ENCODE measurements around the gene ARHGAP6.

ARHGAP6 gene

DNA sequence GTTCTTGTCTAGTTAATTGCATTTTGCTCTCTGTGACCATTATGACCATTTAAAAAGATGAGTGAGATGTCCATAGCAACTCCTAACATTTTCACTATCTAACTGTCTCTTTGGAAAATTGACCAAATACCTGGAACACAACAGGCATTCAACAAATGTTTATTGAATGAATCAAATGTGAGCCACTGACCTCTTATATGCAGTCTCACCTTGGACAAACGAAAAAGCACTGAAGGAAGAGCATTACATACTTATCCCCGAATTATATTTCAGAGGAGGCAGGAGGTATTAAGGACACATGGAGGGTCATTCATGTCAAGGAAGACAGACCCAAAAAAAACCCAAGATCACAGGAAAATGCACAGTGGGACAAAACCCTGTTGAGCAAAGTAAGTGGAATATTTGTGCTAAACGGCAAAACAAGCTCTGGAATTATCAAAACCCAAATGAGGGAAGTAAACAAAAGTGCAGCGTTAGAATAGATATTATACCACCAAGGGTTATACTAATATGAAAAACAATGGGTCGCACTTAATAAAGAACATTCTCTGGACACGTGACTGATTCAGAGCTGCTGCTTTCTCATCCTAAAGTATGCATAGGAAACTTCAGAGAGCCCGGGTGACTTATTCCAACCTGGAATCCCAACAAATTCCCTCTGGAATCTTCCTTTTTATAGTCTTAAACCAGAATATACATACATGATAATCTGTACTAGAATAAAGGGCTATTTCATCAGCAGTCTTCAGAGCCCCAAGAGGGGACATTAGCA, 240.6 kb downstream of the ARHGAP6 start:
- DNase-seq, result no peak

DNA sequence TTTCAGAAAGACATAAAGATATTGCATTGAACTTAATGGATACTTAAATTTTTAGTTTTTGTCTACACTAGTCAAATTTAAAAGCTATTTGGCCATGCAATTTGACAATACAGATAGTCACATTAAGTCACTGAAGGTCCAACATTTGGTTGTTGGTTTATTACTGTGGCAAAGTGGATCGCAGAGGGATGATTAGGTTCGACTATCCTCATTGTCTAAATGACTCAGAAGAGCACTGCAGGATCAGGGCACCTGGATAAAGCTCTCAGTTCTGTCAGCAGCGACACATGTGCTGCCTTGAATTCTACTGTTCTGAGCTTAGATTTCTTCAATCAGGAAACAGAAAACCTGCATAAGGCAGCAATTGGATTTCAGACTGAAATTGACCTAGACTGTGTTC, 241.8 kb downstream of the ARHGAP6 start:
- no peak for DNase-seq

GRCh38 chrX:11423362-11423818, 242.3 kb downstream of the ARHGAP6 start:
- DNase-seq, result peak; percentile 69 to 86 (median 76)

DNA sequence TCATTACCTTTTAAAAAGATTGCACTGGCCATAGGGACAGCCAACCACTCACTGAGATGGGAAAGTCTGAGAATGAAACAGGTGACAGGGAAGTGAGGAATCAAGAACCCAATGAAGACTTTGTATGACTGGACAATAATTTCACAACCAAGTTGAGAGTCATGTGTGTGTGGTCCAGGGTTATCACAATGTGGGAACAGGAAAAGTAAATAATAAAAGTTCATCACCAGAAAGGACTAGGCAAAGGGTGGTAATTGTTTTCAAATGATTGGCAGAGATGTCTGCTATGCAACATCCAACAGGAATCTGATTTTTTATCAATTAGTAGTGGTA, 243.2 kb downstream of the ARHGAP6 start:
- peak in 1 of 4 experiments; percentile 13 for DNase-seq

GRCh38 chrX:11421805-11422524, 243.8 kb downstream of the ARHGAP6 start:
- no peak for DNase-seq

DNA sequence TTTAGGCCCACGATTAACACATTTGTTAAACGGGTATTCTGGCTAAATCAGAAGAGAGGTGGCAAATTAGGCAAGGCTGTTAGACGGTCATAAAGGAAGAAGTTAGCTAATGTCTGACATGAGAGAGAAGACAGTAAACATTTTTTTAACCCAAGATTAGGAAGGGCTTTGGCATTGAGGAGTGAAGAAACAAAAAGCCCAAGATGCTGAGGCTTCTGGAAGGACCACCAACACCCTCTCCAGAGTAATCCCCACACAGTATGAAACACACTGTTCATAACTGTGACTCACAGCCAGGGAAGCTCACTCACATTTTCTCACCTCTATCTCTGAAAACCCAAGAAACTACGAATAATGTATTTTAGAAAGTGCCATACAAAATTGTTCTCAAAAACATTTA, 244.9 kb downstream of the ARHGAP6 start:
- peak in 2 of 4 experiments; percentile 22 to 31 for DNase-seq

- no peak for DNase-seq
Measured at GRCh38 chrX:11419102-11419501, 246.6 kb downstream of the ARHGAP6 start.

DNA sequence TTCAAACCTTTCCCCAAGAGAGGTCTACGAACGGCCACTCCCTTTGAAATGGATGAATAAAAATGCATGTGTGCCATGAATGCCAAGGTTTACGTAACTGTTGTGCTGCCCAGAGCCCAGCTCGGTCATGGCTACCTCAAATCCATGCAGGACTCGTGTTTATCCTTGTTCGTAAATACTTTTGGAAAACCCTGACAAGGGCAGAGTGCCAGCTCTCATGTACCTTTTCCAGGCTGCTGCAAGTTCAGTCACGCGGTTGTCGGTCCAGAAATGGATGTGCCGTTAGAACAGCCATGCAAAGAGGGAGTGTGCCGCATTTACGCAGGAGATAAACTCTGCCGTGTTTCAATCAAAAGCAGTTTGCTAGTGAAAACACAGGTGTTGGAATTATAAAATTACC, 249.1 kb downstream of the ARHGAP6 start:
- no peak for DNase-seq

GRCh38 chrX:11414091-11414490, 251.6 kb downstream of the ARHGAP6 start:
- DNase-seq, result no peak

- DNase-seq, result no peak
Measured at GRCh38 chrX:11412715-11413623, 252.8 kb downstream of the ARHGAP6 start.

- DNase-seq, result no peak
Measured at GRCh38 chrX:11409957-11410356, 255.8 kb downstream of the ARHGAP6 start.

DNA sequence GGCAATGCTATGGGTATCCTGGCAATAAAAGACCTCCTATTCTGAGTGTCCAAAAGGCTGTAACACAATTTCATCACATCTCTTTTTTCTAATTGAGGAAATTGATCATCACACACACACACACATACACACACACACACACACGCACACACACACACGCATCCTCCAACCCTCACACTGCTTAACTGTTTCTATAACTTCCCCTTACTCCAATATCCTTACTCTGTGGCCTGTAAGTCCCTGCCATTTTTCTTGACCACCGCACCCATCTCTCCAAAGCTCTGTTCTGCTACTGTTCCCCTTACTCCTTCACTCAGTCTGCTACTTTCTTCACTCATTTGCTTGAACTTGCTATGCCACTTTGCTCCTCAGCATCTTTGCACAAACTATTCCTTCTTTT, 256.9 kb downstream of the ARHGAP6 start:
- no peak for DNase-seq

DNA sequence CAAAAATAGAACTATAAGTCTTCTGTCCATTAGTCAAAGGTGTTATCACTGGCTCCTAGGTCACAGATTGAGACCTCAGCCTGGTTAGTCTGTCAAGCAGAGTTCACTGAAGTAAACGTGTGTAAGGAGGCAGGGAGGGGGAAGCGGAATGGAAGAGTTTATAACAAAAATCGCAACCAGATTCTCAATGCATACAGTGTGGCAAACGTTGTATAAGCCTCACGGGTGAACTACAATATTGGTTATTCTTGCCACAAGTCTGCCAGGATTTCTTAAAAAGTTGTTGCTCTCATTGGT, 257.7 kb downstream of the ARHGAP6 start:
- DNase-seq, result no peak

GRCh38 chrX:11407331-11408108, 258.2 kb downstream of the ARHGAP6 start:
- DNase-seq, result peak in 2 of 4 experiments; percentile 39 to 40

GRCh38 chrX:11406109-11406765, 259.5 kb downstream of the ARHGAP6 start:
- DNase-seq, result no peak

- no peak for DNase-seq
Measured at GRCh38 chrX:11403631-11404030, 262.1 kb downstream of the ARHGAP6 start.

DNA sequence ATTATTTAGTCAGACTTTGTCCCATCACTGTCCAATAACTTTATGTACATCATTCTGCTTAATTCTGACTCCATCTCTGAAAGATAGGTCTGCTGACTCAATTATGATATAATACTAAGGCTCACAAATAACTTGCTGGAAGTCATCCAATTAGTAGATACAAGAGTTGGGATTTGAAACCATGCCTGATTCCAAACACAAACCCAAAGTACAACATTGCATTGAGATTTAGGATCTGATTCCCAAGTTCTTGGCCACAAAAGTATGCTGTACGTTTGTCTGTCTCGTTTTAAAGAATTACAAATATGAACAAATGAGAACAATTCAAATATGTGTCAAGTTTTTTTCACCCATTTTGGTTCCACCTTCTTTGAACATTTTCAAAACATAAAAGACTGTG, 263.8 kb downstream of the ARHGAP6 start:
- DNase-seq, result no peak

GRCh38 chrX:11399489-11400094, 266.1 kb downstream of the ARHGAP6 start:
- no peak for DNase-seq

DNA sequence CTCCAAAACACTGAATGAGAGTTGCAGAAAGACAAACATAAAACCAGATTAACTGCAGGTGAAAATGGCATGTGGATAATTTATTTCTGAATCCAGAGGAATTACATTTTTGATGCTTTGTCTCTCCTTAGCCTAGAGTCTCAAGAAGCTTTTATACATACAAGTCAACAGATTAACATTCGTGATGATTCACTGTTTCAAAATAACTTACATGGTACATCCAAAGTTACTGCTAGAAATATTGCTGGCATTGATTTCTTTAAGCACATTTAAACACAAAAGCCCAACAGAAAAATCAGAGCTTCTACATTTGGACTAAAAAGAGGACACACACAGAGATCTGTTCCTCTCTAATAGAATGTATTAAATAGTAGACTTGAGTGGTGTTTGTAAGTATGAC, 266.9 kb downstream of the ARHGAP6 start:
- DNase-seq, result no peak

- DNase-seq, result no peak
Measured at GRCh38 chrX:11398139-11398538, 267.6 kb downstream of the ARHGAP6 start.

DNA sequence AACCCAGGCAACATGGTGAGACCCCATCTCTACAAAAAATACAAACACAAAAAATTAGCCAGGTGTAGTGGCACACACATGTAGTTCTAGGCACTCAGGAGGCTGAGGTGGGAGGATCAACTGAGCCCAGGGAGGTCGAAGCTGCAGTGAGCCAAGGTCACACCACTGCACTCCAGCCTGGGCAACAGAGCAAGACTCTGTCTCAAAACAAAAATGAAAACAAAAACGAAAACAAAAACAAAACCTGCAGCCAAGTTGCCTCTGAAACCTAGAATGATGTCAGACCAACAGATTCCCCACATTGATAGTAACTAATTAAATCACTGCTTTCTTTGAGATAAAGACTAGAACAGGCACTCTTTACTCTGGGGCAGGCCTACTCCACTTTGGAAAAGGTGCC, 268.0 kb downstream of the ARHGAP6 start:
- DNase-seq, result no peak

GRCh38 chrX:11395859-11396258, 269.9 kb downstream of the ARHGAP6 start:
- DNase-seq, result no peak

All from suppressor macrophage (primary cell).